ENCODE data around the gene TEKTIP1. TPM values are rescaled to one million over a fixed set of nuclear protein-coding genes. Genes with fewer than 3 reads are reported as not detected.

Gene TEKTIP1
- total RNA-seq, 2 donors from 2014 or later = 0.41 to 5.3 TPM

GRCh38 chr19:3586127-3586626 lies 47.2 kb downstream of the TEKTIP1 start:
- Histone ChIP-seq H3K27me3 (replicated peaks; ENCODE audit: insufficient read depth) (no peaks in the 10 kb centered on the region), H3K27ac (no peak overlapping the region), H3K9me3 (no peaks in the 10 kb centered on the region), H3K36me3 (no peaks in the 10 kb centered on the region), H3K4me1 (replicated peaks) (no peaks in the 10 kb centered on the region), H3K4me3 (peak overlapping the region; percentile 12 to 21)
- intact Hi-C loops (cut with DNase I) = no loop called here
- TF ChIP-seq, protein P1, sequence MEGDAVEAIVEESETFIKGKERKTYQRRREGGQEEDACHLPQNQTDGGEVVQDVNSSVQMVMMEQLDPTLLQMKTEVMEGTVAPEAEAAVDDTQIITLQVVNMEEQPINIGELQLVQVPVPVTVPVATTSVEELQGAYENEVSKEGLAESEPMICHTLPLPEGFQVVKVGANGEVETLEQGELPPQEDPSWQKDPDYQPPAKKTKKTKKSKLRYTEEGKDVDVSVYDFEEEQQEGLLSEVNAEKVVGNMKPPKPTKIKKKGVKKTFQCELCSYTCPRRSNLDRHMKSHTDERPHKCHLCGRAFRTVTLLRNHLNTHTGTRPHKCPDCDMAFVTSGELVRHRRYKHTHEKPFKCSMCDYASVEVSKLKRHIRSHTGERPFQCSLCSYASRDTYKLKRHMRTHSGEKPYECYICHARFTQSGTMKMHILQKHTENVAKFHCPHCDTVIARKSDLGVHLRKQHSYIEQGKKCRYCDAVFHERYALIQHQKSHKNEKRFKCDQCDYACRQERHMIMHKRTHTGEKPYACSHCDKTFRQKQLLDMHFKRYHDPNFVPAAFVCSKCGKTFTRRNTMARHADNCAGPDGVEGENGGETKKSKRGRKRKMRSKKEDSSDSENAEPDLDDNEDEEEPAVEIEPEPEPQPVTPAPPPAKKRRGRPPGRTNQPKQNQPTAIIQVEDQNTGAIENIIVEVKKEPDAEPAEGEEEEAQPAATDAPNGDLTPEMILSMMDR (IDR thresholded peaks at IDR 0.05) = peak in 1 of 4 experiments; percentile 25
- TF ChIP-seq POLR2A (IDR thresholded peaks at IDR 0.05) (no peak), POLR2AphosphoS5 (IDR thresholded peaks at IDR 0.05) (no peak)
- 29% methylated on average over 16 of the region's 16 CpGs for WGBS
- no peak for DNase-seq (ENCODE audit: low spot score)

GRCh38 chr19:3586707-3587346 lies 47.9 kb downstream of the TEKTIP1 start:
- DNase-seq (ENCODE audit: low spot score) = no peak
- Histone ChIP-seq H3K4me1 (replicated peaks) (no peaks in the 10 kb centered on the region), H3K36me3 (no peaks in the 10 kb centered on the region), H3K9me3 (no peaks in the 10 kb centered on the region), H3K27me3 (replicated peaks; ENCODE audit: insufficient read depth) (no peaks in the 10 kb centered on the region), H3K27ac (no peak overlapping the region), H3K4me3 (no peak overlapping the region)
- intact Hi-C loops (cut with DNase I) = no loop called here
- WGBS = 55% methylated on average over 26 of the region's 31 CpGs
- TF ChIP-seq POLR2AphosphoS5 (IDR thresholded peaks at IDR 0.05) = no peak
- no peak for TF ChIP-seq POLR2A (IDR thresholded peaks at IDR 0.05)
- TF ChIP-seq, protein P1 (IDR thresholded peaks at IDR 0.05) = no peak

- Histone ChIP-seq H3K27ac (no peak overlapping the region), H3K4me1 (replicated peaks) (no peaks in the 10 kb centered on the region), H3K27me3 (replicated peaks; ENCODE audit: insufficient read depth) (no peaks in the 10 kb centered on the region), H3K9me3 (no peaks in the 10 kb centered on the region), H3K36me3 (no peaks in the 10 kb centered on the region), H3K4me3 (no peak overlapping the region)
- 88% methylated on average over 11 of the region's 11 CpGs for WGBS
- DNase-seq (ENCODE audit: low spot score) = no peak
- intact Hi-C loops (cut with DNase I) = no loop called here
- TF ChIP-seq POLR2A (IDR thresholded peaks at IDR 0.05) (no peak), POLR2AphosphoS5 (IDR thresholded peaks at IDR 0.05) (no peak)
- TF ChIP-seq, protein P1 (IDR thresholded peaks at IDR 0.05) = no peak
Measured at GRCh38 chr19:3589439-3589838, 50.5 kb downstream of the TEKTIP1 start.

DNA sequence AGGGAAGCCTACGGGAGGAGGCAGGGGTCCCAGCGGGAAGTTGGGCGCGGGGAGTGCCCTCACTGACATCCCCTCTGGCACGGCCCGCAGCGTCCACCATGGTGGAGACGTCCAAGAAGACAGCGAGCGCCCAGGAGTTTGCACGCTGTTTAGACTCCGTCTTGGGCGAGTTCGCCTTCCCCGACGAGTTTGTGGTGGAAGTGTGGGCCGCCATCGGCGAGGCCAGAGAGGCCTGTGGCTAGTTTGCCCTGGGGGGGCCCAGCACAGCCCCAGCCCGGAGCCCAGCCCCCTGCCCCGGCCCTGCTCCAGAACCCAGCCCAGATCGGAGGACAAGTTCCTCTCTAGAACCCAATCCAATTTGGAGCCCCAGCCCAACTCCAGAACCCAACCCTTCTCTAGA lies 51.0 kb downstream of the TEKTIP1 start:
- H3K27ac ChIP-seq = no peak overlapping the region
- 92% methylated on average over 22 of the region's 22 CpGs for WGBS
- no peaks in the 10 kb centered on the region for H3K9me3 ChIP-seq
- H3K4me3 ChIP-seq = no peak overlapping the region
- H3K27me3 ChIP-seq (replicated peaks; ENCODE audit: insufficient read depth) = no peaks in the 10 kb centered on the region
- H3K36me3 ChIP-seq = no peaks in the 10 kb centered on the region
- TF ChIP-seq POLR2A (IDR thresholded peaks at IDR 0.05) = no peak
- TF ChIP-seq, protein P1 (IDR thresholded peaks at IDR 0.05) = no peak
- no peak for TF ChIP-seq POLR2AphosphoS5 (IDR thresholded peaks at IDR 0.05)
- DNase-seq (ENCODE audit: low spot score) = no peak
- no peaks in the 10 kb centered on the region for H3K4me1 ChIP-seq (replicated peaks)
- intact Hi-C loops (cut with DNase I) = no loop called here
